B cell (primary cell): ENCODE data around the gene RNF141. TPM values are rescaled to one million over a fixed set of nuclear protein-coding genes. Genes with fewer than 3 reads are reported as not detected.

Source experiments
- ATAC-seq: fragments of 200-7000 bp; cut with Tn5 transposase; one replicate; pipeline ENCODE4 v1.10.0; 2021; ENCODE audit warnings: low read depth, mild to moderate bottlenecking, moderate number of reproducible peaks, moderate library complexity
- CTCF ChIA-PET: fragments of 350-600 bp; sonication (Branson Sonifier 250); formaldehyde crosslinking; loops from one replicate; lab custom pipeline; 2021; ENCODE audit warnings: antibody characterized with exemption, inconsistent platforms; lab: Charles Lee
- POLR2A ChIA-PET: fragments of 350-600 bp; sonication (Branson Sonifier 250); formaldehyde crosslinking; loops from one replicate; lab custom pipeline; 2021; ENCODE audit warnings: antibody characterized with exemption; lab: Charles Lee
- DNase-seq: peaks from one replicate; pipeline ENCODE4 v3.0.0; 2013
- H2AFZ ChIP-seq: 2 replicates; pipeline ENCODE4 v1.6.1; 2012; ENCODE audit warnings: mild to moderate bottlenecking, low read depth, low read length; ENCODE audit not compliant: insufficient read depth, poor library complexity, severe bottlenecking
- H3K27ac ChIP-seq, 2 donors: 1 replicate in 1 of 2; 2 replicates in 1 of 2; pipeline ENCODE4 v1.5.1; 2012 to 2013; ENCODE audit warnings: low read length in 2 of 2, mild to moderate bottlenecking in 2 of 2, moderate library complexity in 1 of 2
- H3K27me3 ChIP-seq, 4 experiments: fragments of 200-600 bp in 1 of 4; sonication (generic) in 1 of 4; replicated peaks in 1 of 4; 1 replicate in 2 of 4; 2 replicates in 2 of 4; pipeline versions ENCODE4 v1.6.1 to v1.7.0; 2013 to 2016; ENCODE audit warnings: low read length in 3 of 4, mild to moderate bottlenecking in 2 of 4, mixed read lengths in 1 of 4, moderate library complexity in 1 of 4; ENCODE audit not compliant: insufficient read depth in 4 of 4, control insufficient read depth in 3 of 4; ENCODE audit errors: control extremely low read depth in 1 of 4
- H3K36me3 ChIP-seq, 2 experiments: replicated peaks in 1 of 2; 1 replicate in 1 of 2; 2 replicates in 1 of 2; pipeline versions ENCODE4 v1.6.1 to v1.7.1; 2013; ENCODE audit warnings: low read length in 1 of 2; ENCODE audit not compliant: insufficient read depth in 2 of 2, control insufficient read depth in 1 of 2; ENCODE audit errors: control extremely low read depth in 1 of 2, extremely low read depth in 1 of 2
- H3K4me1 ChIP-seq, 2 donors: fragments of 200-600 bp in 1 of 2; sonication (generic) in 1 of 2; 1 replicate in 1 of 2; 2 replicates in 1 of 2; pipeline versions ENCODE4 v1.5.1 to v1.6.1; 2013 to 2017; ENCODE audit warnings: low read length in 2 of 2; ENCODE audit not compliant: control insufficient read depth in 2 of 2, insufficient read depth in 2 of 2
- H3K4me2 ChIP-seq: replicated peaks from 2 replicates; pipeline ENCODE3; 2012; ENCODE audit warnings: mild to moderate bottlenecking, low read depth, low read length; ENCODE audit not compliant: poor library complexity, severe bottlenecking
- H3K4me3 ChIP-seq, 5 experiments: fragments of 200-600 bp in 1 of 5; sonication (generic) in 1 of 5; 1 replicate in 3 of 5; 2 replicates in 2 of 5; pipeline versions ENCODE4 v1.5.1 to v1.7.0; 2011 to 2016; ENCODE audit warnings: low read length in 4 of 5, mild to moderate bottlenecking in 4 of 5, low read depth in 2 of 5, control low read depth in 1 of 5, moderate library complexity in 1 of 5; ENCODE audit not compliant: insufficient read depth in 1 of 5; ENCODE audit errors: control extremely low read depth in 1 of 5, extremely low read depth in 1 of 5
- H3K79me2 ChIP-seq: fragments of 200-600 bp; sonication (generic); one replicate; pipeline ENCODE4 v1.6.0; 2016; ENCODE audit warnings: low read length; ENCODE audit not compliant: control insufficient read depth, insufficient read depth
- H3K9ac ChIP-seq: fragments of 200-600 bp; sonication (generic); 2 replicates; pipeline ENCODE4 v1.6.1; 2017; ENCODE audit warnings: mild to moderate bottlenecking, low read length, moderate library complexity
- H3K9me3 ChIP-seq, 3 donors: one replicate each; pipeline versions ENCODE4 v1.6.1 to v1.7.1; 2013; ENCODE audit warnings: low read length in 2 of 3; ENCODE audit not compliant: control insufficient read depth in 2 of 3, insufficient read depth in 1 of 3; ENCODE audit errors: control extremely low read depth in 1 of 3
- H4K20me1 ChIP-seq: 2 replicates; pipeline ENCODE4 v1.6.0; 2012; ENCODE audit warnings: mild to moderate bottlenecking, low read length; ENCODE audit not compliant: insufficient read depth, control insufficient read depth, poor library complexity, severe bottlenecking
- H3K27ac Mint-ChIP-seq: one replicate; pipeline ENCODE4 v1.8.0; 2021; ENCODE audit warnings: mixed read lengths
- H3K27me3 Mint-ChIP-seq: one replicate; pipeline ENCODE4 v1.8.0; 2021; ENCODE audit warnings: mixed read lengths
- H3K4me1 Mint-ChIP-seq: one replicate; pipeline ENCODE4 v1.8.0; 2021; ENCODE audit warnings: mixed read lengths
- H3K4me3 Mint-ChIP-seq: one replicate; pipeline ENCODE4 v1.8.0; 2021; ENCODE audit warnings: mixed read lengths
- H3K9me3 Mint-ChIP-seq: one replicate; pipeline ENCODE4 v1.8.0; 2022; ENCODE audit warnings: mixed read lengths; ENCODE audit not compliant: insufficient read depth
- CTCF ChIP-seq: fragments of 200-600 bp; IDR thresholded peaks from one replicate; pipeline ENCODE4 v1.8.0; 2022; ENCODE audit warnings: antibody characterized with exemption, mild to moderate bottlenecking
- EZH2 ChIP-seq: IDR thresholded peaks from 2 replicates; pipeline ENCODE4 v1.6.1; 2012; ENCODE audit warnings: borderline replicate concordance, low read depth, mild to moderate bottlenecking, moderate library complexity, low read length; ENCODE audit not compliant: insufficient read depth, poor library complexity, severe bottlenecking
- WGBS: methylation state at CpG from one replicate; pipeline ENCODE4 v1.1.5; 2013; ENCODE audit warnings: missing lambda C conversion rate; ENCODE audit not compliant: insufficient coverage; 5-methylcytosine and 5-hydroxymethylcytosine counted together
- intact Hi-C: fragments of 100-400 bp; cut with micrococcal nuclease; formaldehyde crosslinking; loops from one replicate; pipeline ENCODE4 v1.10.0; 2022
- polyA plus RNA-seq: library from polyadenylated mRNA; depleted of rRNA; stranded (reverse); fragments of >200 nt; gene quantifications from 2 replicates; pipeline ENCODE4 v1.2.3, GENCODE V29; 2012
- total RNA-seq, 2 donors: library from RNA; stranded (reverse); fragments of 120-200 nt in 1 of 2; gene quantifications; 1 replicate in 1 of 2; 2 replicates in 1 of 2; pipeline versions ENCODE4 v1.2.3 to v1.2.4, GENCODE V29; 2013 to 2022

RNF141 gene
- total and polyA plus RNA-seq, 2 donors (not counting 1 experiment from before 2014, with no cell fraction given), result 23.3 to 48.2 TPM

- Histone ChIP-seq H3K79me2 (peaks cover 3% of the 10 kb centered on the region), H3K27ac (no peak overlapping the region), H3K9ac (no peak overlapping the region), H3K4me2 (no peak overlapping the region), H3K4me3 (no peak overlapping the region), H2AFZ (no peak overlapping the region), H3K4me1 (no peaks in the 10 kb centered on the region), H3K27me3 (no peaks in the 10 kb centered on the region), H3K9me3 (no peaks in the 10 kb centered on the region), H4K20me1 (no peaks in the 10 kb centered on the region), H3K36me3 (peaks cover 13 to 41% of the 10 kb centered on the region in 2 experiments)
- Mint-ChIP-seq H3K9me3 (no peaks in the 10 kb centered on the region), H3K27me3 (no peaks in the 10 kb centered on the region), H3K4me1 (peaks cover 13% of the 10 kb centered on the region), H3K27ac (peak overlapping the region; percentile 51), H3K4me3 (no peak overlapping the region)
- intact Hi-C loops, result no loop called here
- TF ChIP-seq EZH2 (no peak), CTCF (no peak)
- 95% methylated on average over 4 of the region's 10 CpGs for WGBS
- DNase-seq (no peak), ATAC-seq (no peak)
- ChIA-PET POLR2A (no interaction called here), CTCF (interaction anchor here (1.1 to 8.7 kb wide), 6 partner anchors 8 to 143 kb away, joined by 3 to 71 read pairs (median 7); partner anchors contain the start of gene RNF141)
Measured at GRCh38 chr11:10511181-10511621, 29.8 kb downstream of the RNF141 start.

DNA sequence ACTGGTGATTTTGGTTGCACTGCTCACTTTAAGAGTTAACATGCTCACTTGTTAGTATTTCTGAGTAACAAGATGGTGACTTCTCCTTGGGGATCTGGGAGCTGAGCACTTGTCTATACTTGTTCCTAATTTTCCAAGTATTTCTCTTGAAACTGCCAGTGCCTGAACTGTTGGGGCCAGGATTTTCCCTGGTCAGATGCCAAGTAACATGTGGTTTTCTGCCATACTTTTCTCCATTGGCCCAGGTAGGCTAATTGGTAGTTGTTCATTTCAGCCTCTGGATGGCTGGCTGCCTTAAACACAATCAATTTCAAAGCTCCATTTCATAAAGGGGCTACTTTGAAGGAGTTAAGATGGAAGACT lies 35.0 kb downstream of the RNF141 start:
- ChIA-PET POLR2A (interaction anchor here (1.0 kb wide), 1 partner anchor 47 kb away, joined by 3 read pairs; no protein-coding TSS in a partner anchor), CTCF (interaction anchor here (1.2 to 1.8 kb wide), 2 partner anchors 100 to 148 kb away, joined by 3 to 5 read pairs; no protein-coding TSS in a partner anchor)
- Histone ChIP-seq H3K9me3 (no peaks in the 10 kb centered on the region), H3K27ac (no peak overlapping the region), H2AFZ (no peak overlapping the region), H3K9ac (no peak overlapping the region), H3K4me3 (no peak overlapping the region), H3K4me2 (no peak overlapping the region), H3K36me3 (peaks cover 13 to 28% of the 10 kb centered on the region in 2 experiments), H3K27me3 (no peaks in the 10 kb centered on the region), H3K79me2 (peaks cover 16% of the 10 kb centered on the region), H4K20me1 (no peaks in the 10 kb centered on the region), H3K4me1 (peaks cover 21% of the 10 kb centered on the region in 2 donors)
- Mint-ChIP-seq H3K27me3 (no peaks in the 10 kb centered on the region), H3K9me3 (no peaks in the 10 kb centered on the region), H3K27ac (no peak overlapping the region), H3K4me3 (no peak overlapping the region), H3K4me1 (peaks cover 25% of the 10 kb centered on the region)
- TF ChIP-seq EZH2 (no peak), CTCF (no peak)
- DNase-seq, result no peak
- intact Hi-C loops, result no loop called here
- ATAC-seq, result no peak
